Heart right ventricle (tissue), 16 donors: ENCODE results near the gene PTPN4. TPM values are rescaled to one million over a fixed set of nuclear protein-coding genes. Genes with fewer than 3 reads are reported as not detected.
A peak's percentile ranks its signal among the peaks of the same experiment; 100 is the strongest.

Experiments
- ATAC-seq, 8 donors: fragments of 200-7000 bp; cut with Tn5 transposase; one replicate each; pipeline ENCODE4 v1.9.1; 2020; ENCODE audit warnings: mild to moderate bottlenecking in 8 of 8, moderate library complexity in 8 of 8, moderate number of reproducible peaks in 1 of 8
- DNase-seq, 2 donors: peaks; one replicate each; pipeline ENCODE4 v3.0.0-alpha.2; 2020
- H3K27ac ChIP-seq, 10 donors: fragments of 200-600 bp; sonication (generic) in 2 of 10; one replicate each; pipeline versions ENCODE4 v1.5.0 to v1.8.0; 2020 to 2022; ENCODE audit warnings: mild to moderate bottlenecking in 3 of 10
- H3K27me3 ChIP-seq, 7 donors: fragments of 200-600 bp; one replicate each; pipeline ENCODE4 v1.8.0; 2021 to 2022; ENCODE audit warnings: mild to moderate bottlenecking in 2 of 7
- H3K36me3 ChIP-seq, 9 donors: fragments of 200-600 bp; sonication (generic) in 1 of 9; one replicate each; pipeline versions ENCODE4 v1.5.0 to v1.8.0; 2020 to 2022; ENCODE audit warnings: mild to moderate bottlenecking in 2 of 9
- H3K4me1 ChIP-seq, 9 donors: fragments of 200-600 bp; sonication (generic) in 1 of 9; one replicate each; pipeline versions ENCODE4 v1.5.0 to v1.8.0; 2020 to 2022; ENCODE audit warnings: mild to moderate bottlenecking in 4 of 9
- H3K4me3 ChIP-seq, 10 donors: fragments of 200-600 bp; sonication (generic) in 2 of 10; one replicate each; pipeline versions ENCODE4 v1.5.0 to v1.8.0; 2020 to 2022; ENCODE audit warnings: mild to moderate bottlenecking in 7 of 10, moderate library complexity in 2 of 10
- H3K9me3 ChIP-seq, 11 donors: fragments of 200-600 bp in 10 of 11; sonication (generic) in 2 of 11; one replicate each; pipeline versions ENCODE4 v1.5.0 to v1.8.0; 2013 to 2022; ENCODE audit warnings: mild to moderate bottlenecking in 2 of 11, control low read depth in 1 of 11, moderate library complexity in 1 of 11
- CTCF ChIP-seq, 9 donors: fragments of 200-600 bp; sonication (generic) in 2 of 9; IDR thresholded peaks; one replicate each; pipeline versions ENCODE4 v1.5.0 to v1.8.0; 2021 to 2022; ENCODE audit warnings: antibody characterized with exemption in 9 of 9, mild to moderate bottlenecking in 5 of 9, moderate library complexity in 1 of 9
- WGBS, 2 donors: extraction: QIAGEN DNeasy Blood & Tissue Kit; methylation state at CpG; one replicate each; pipeline ENCODE4 v1.1.7; 2013; ENCODE audit warnings: inconsistent platforms in 1 of 2; 5-methylcytosine and 5-hydroxymethylcytosine counted together
- intact Hi-C, 10 donors: fragments of 100-400 bp; cut with DNase I; formaldehyde crosslinking; loops; one replicate each; pipeline versions ENCODE4 v1.11.1 to v1.14.2; 2022
- polyA plus RNA-seq, 2 donors: library from polyadenylated mRNA; stranded (reverse); fragments of 200-250 nt; gene quantifications; one replicate each; pipeline ENCODE4 v1.2.3, GENCODE V29; 2013
- total RNA-seq, 10 donors: library from RNA; stranded (reverse); fragmentation: NEBNext Ultra II Directional in 3 of 10; extraction: Animal tissue kit (Norgen Biotek cat#: 25700) in 3 of 10; gene quantifications; one replicate each; pipeline versions ENCODE4 v1.2.1 to v1.2.4, GENCODE V29; 2021 to 2023
- donor health status: Arrhythmogenic right ventricular cardiomyopathy.
- donor health status: ischemic (EF 13 %, LVEDD 7.1; RV severe dilation, severe dysfunction).
- donor health status: healthy with polysubstance abuse.
- donor health status: DM: no; HTN: yes; CAD: no.
- donor health status: DM: no; HTN: no; CAD: no.
- donor health status: ischemic (EF 25% LVEDD 6.9; RV normal size, moderate dysfunction).
- donor health status: ischemic (EF 25% LVEDD 5.7; RV mildly dilated, moderate dysfunction).
- donor health status: healthy.
- donor health status: DM: yes; HTN: yes; CAD: no.
- donor health status: Ischemic cardiomyopathy.
- donor health status: ischemic (EF 35%, LVEDD 5.7; RV mildly dilated, moderate dysfunction).
- donor health status: nonischemic (EF 11% LVEDD 7.7; RV severe dilation, severe dysfunction).
- donor health status: DM: yes; HTN: yes; CAD: no.
- donor health status: PGD.
- donor health status: ischemic (EF 29% LVEDD 5.4; RV normal size, mild dysfunction).
- donor health status: nonischemic (EF 23%, LVEDD 6.1; RV moderate dilation, normal function).

Gene PTPN4
- total and polyA plus RNA-seq, 12 donors = 2.5 to 56.1 (median 44.7) TPM

- Histone ChIP-seq H3K36me3 (no peaks in the 10 kb centered on the region), H3K4me1 (peaks cover 0 to 13% (median 0%) of the 10 kb centered on the region in 9 donors), H3K27ac (no peak overlapping the region), H3K9me3 (no peaks in the 10 kb centered on the region), H3K4me3 (no peak overlapping the region), H3K27me3 (no peaks in the 10 kb centered on the region)
- DNase-seq (no peak), ATAC-seq (no peak)
- intact Hi-C loops = loop anchor here in 9 of 10 donors (2.0 to 10.0 kb wide), 14 partner anchors 47 to 931 kb away; partner anchors contain the start of gene EPB41L5 (in 1 of the 9)
- TF ChIP-seq CTCF (IDR thresholded peaks at IDR 0.05) = no peak
- 44 to 64% methylated on average over 2 of the region's 2 CpGs for WGBS, 2 donors
Measured at GRCh38 chr2:119751706-119752105, 8.0 kb upstream of the PTPN4 start.

- TF ChIP-seq CTCF (IDR thresholded peaks at IDR 0.05) = peak; percentile 53 to 88 (median 73)
- Histone ChIP-seq H3K4me1 (peaks cover 0 to 23% (median 0%) of the 10 kb centered on the region in 9 donors), H3K9me3 (no peaks in the 10 kb centered on the region), H3K36me3 (no peaks in the 10 kb centered on the region), H3K27ac (no peak overlapping the region), H3K27me3 (no peaks in the 10 kb centered on the region), H3K4me3 (no peak overlapping the region)
- DNase-seq (no peak), ATAC-seq (peak; percentile 36 to 80 (median 70))
- intact Hi-C loops = loop anchor here (1.0 to 10.0 kb wide), 15 partner anchors 48 to 929 kb away; partner anchors contain the start of gene EPB41L5 (in 1 of the 10)
- WGBS, 2 donors = 44 to 47% methylated on average over 7 of the region's 7 CpGs
Measured at GRCh38 chr2:119753041-119753929, 6.4 kb upstream of the PTPN4 start.

- 94 to 97% methylated on average over 1 of the region's 1 CpG for WGBS, 2 donors
Measured at GRCh38 chr2:119753930-119754321, 5.8 kb upstream of the PTPN4 start.

More at GRCh38 chr2:119753930-119754321, 5.8 kb upstream of the PTPN4 start:
- H3K9me3 ChIP-seq = no peaks in the 10 kb centered on the region
- intact Hi-C loops = loop anchor here (1.0 to 10.0 kb wide), 15 partner anchors 49 to 928 kb away; partner anchors contain the start of gene EPB41L5 (in 1 of the 10)
- no peak overlapping the region for H3K27ac ChIP-seq
- ATAC-seq = no peak
- no peak for DNase-seq
- no peaks in the 10 kb centered on the region for H3K27me3 ChIP-seq
- no peaks in the 10 kb centered on the region for H3K36me3 ChIP-seq
- H3K4me3 ChIP-seq = no peak overlapping the region
- TF ChIP-seq CTCF (IDR thresholded peaks at IDR 0.05) = no peak
- H3K4me1 ChIP-seq = peaks cover 0 to 25% (median 0%) of the 10 kb centered on the region in 9 donors
